ENCODE measurements around the gene STAB1. TPM values are rescaled to one million over a fixed set of nuclear protein-coding genes. Genes with fewer than 3 reads are reported as not detected.

Gene STAB1
- total and polyA plus RNA-seq, 10 of the 15 experiments (the other 5 are each of a cell fraction or from before 2014, with no cell fraction given), result 0.46 TPM; not detected in 9

DNA sequence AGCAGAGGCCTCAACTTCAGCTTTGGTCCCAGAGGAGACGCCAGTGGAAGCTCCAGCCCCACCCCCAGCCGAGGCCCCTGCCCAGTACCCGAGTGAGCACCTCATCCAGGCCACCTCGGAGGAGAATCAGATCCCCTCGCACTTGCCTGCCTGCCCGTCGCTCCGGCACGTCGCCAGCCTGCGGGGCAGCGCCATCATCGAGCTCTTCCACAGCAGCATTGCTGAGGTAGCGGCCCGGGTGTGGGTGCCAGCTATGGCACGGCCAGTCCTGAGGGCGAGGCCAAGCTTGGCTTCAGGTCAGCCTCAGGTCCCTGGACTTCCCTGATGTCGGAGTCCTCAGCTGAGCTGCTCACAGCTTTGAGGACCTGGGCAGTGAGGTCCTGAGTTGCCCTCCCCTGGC is 5.7 kb upstream of the STAB1 start:
- ChIA-PET SMC1A (ENCODE audit: uncharacterized antibody, unreplicated experiment) (no interaction called here), CTCF (no interaction called here), RAD21 (ENCODE audit: unreplicated experiment) (no interaction called here), POLR2A (no interaction called here)
- Histone ChIP-seq H3K9me3 (replicated peaks; ENCODE audit: control insufficient read depth, insufficient read depth, low read length) (no peaks in the 10 kb centered on the region), H3K27ac (ENCODE audit: control insufficient read depth, insufficient read depth) (no peak overlapping the region), H2AFZ (ENCODE audit: control insufficient read depth, low read depth, low read length) (no peak overlapping the region), H3K79me2 (ENCODE audit: control insufficient read depth, insufficient read depth, low read length) (no peaks in the 10 kb centered on the region), H3K4me3 (no peak overlapping the region), H3K4me2 (ENCODE audit: control insufficient read depth, insufficient read depth) (no peak overlapping the region), H3K27me3 (replicated peaks in 1 of 2; ENCODE audit: control insufficient read depth in 2 of 2, insufficient read depth in 2 of 2, low read length in 1 of 2) (no peaks in the 10 kb centered on the region), H3K36me3 (ENCODE audit: control insufficient read depth in 2 of 2, insufficient read depth in 2 of 2, low read length in 1 of 2) (peaks cover 6 to 30% of the 10 kb centered on the region in 2 experiments; a peak in 3 of 4 replicates), H3K4me1 (ENCODE audit: control insufficient read depth, insufficient read depth, low read length) (no peaks in the 10 kb centered on the region), H4K20me1 (ENCODE audit: control insufficient read depth, insufficient read depth) (no peaks in the 10 kb centered on the region), H3K9ac (ENCODE audit: control insufficient read depth, insufficient read depth, low read length) (no peak overlapping the region)
- TF ChIP-seq NFYB (IDR thresholded peaks at IDR 0.05; ENCODE audit: insufficient read depth, low read depth, low read length) (no peak), MXI1 (IDR thresholded peaks at IDR 0.05; ENCODE audit: low read depth, low read length) (no peak), MYC (IDR thresholded peaks at IDR 0.05; ENCODE audit: insufficient read depth, insufficient read length, insufficient replicate concordance, low read length, severe bottlenecking) (no peak), BACH1 (IDR thresholded peaks at IDR 0.05; ENCODE audit: borderline replicate concordance) (no peak), RFX5 (IDR thresholded peaks at IDR 0.05; ENCODE audit: low read depth, low read length) (no peak), ATF7 (IDR thresholded peaks at IDR 0.05; ENCODE audit: low read depth) (no peak), CHD4 (IDR thresholded peaks at IDR 0.05) (no peak)
- TF ChIP-seq, protein P1, sequence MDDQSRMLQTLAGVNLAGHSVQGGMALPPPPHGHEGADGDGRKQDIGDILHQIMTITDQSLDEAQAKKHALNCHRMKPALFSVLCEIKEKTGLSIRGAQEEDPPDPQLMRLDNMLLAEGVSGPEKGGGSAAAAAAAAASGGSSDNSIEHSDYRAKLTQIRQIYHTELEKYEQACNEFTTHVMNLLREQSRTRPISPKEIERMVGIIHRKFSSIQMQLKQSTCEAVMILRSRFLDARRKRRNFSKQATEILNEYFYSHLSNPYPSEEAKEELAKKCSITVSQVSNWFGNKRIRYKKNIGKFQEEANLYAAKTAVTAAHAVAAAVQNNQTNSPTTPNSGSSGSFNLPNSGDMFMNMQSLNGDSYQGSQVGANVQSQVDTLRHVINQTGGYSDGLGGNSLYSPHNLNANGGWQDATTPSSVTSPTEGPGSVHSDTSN (IDR thresholded peaks at IDR 0.05; ENCODE audit: insufficient replicate concordance, low read depth, low read length), result no peak
- TF ChIP-seq, protein P2, sequence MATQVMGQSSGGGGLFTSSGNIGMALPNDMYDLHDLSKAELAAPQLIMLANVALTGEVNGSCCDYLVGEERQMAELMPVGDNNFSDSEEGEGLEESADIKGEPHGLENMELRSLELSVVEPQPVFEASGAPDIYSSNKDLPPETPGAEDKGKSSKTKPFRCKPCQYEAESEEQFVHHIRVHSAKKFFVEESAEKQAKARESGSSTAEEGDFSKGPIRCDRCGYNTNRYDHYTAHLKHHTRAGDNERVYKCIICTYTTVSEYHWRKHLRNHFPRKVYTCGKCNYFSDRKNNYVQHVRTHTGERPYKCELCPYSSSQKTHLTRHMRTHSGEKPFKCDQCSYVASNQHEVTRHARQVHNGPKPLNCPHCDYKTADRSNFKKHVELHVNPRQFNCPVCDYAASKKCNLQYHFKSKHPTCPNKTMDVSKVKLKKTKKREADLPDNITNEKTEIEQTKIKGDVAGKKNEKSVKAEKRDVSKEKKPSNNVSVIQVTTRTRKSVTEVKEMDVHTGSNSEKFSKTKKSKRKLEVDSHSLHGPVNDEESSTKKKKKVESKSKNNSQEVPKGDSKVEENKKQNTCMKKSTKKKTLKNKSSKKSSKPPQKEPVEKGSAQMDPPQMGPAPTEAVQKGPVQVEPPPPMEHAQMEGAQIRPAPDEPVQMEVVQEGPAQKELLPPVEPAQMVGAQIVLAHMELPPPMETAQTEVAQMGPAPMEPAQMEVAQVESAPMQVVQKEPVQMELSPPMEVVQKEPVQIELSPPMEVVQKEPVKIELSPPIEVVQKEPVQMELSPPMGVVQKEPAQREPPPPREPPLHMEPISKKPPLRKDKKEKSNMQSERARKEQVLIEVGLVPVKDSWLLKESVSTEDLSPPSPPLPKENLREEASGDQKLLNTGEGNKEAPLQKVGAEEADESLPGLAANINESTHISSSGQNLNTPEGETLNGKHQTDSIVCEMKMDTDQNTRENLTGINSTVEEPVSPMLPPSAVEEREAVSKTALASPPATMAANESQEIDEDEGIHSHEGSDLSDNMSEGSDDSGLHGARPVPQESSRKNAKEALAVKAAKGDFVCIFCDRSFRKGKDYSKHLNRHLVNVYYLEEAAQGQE (IDR thresholded peaks at IDR 0.05; ENCODE audit: low read depth, low read length), result no peak
- TF ChIP-seq, protein P3, sequence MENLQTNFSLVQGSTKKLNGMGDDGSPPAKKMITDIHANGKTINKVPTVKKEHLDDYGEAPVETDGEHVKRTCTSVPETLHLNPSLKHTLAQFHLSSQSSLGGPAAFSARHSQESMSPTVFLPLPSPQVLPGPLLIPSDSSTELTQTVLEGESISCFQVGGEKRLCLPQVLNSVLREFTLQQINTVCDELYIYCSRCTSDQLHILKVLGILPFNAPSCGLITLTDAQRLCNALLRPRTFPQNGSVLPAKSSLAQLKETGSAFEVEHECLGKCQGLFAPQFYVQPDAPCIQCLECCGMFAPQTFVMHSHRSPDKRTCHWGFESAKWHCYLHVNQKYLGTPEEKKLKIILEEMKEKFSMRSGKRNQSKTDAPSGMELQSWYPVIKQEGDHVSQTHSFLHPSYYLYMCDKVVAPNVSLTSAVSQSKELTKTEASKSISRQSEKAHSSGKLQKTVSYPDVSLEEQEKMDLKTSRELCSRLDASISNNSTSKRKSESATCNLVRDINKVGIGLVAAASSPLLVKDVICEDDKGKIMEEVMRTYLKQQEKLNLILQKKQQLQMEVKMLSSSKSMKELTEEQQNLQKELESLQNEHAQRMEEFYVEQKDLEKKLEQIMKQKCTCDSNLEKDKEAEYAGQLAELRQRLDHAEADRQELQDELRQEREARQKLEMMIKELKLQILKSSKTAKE (IDR thresholded peaks at IDR 0.05; ENCODE audit: low read depth, poor library complexity, severe bottlenecking), result no peak
- FAIRE-seq (no peak), ATAC-seq (no peak), DNase-seq (ENCODE audit: low read depth, low spot score) (no peak)
- 95% methylated on average over 18 of the region's 18 CpGs for WGBS (ENCODE audit: insufficient coverage, insufficient replicate concordance, low lambda C conversion rate, missing lambda C conversion rate)
- intact Hi-C loops (cut with micrococcal nuclease; ENCODE audit: unreplicated experiment) (no loop called here), in situ Hi-C loops (cut with MboI) (no loop called here)
- no TSS peak for BruUV-seq (replicated peaks)

Measured in GM12878 (cell line).